ENCODE measurements around the gene CAND1.

The CAND1 gene

DNA sequence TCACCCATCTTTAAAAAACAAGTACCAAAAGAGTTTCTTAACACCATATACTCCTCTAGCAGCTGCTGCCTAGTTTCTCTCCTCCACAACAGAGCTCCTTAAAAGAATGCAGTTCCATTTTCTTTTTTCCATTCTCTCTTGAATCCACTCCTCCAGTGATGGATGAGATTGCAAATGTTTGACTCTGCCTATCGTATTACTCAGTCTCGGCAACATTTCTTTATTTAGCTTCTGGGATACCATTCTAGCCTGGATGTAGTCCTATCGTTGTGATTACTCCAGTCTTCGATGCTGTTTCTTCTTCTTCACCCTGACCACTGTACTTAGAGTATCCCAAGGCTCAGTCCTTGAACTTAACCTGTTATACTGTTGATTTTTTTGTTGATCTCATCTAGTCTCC, 30.8 kb downstream of the CAND1 start:
- Mint-ChIP-seq H3K4me1 (ENCODE audit: low read depth) (peaks cover 12% of the 10 kb centered on the region), H3K27ac (no peak overlapping the region), H3K36me3 (peaks cover 33% of the 10 kb centered on the region), H3K27me3 (no peaks in the 10 kb centered on the region), H3K4me3 (no peak overlapping the region), H3K9me3 (ENCODE audit: low read depth) (no peaks in the 10 kb centered on the region)

DNA sequence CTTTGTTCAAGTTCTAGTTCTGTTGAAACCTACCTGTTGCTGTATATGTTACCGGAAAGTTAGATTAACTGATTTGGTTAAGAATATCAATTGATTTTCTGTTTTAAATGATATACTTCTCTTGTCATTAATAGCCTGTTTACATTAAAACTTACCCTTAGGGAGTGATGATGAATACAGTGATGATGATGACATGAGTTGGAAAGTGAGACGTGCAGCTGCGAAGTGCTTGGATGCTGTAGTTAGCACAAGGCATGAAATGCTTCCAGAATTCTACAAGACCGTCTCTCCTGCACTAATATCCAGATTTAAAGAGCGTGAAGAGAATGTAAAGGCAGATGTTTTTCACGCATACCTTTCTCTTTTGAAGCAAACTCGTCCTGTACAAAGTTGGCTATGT, 33.0 kb downstream of the CAND1 start:
- peaks cover 30% of the 10 kb centered on the region for H3K36me3 Mint-ChIP-seq
- H3K27ac Mint-ChIP-seq, result peak overlapping the region; percentile 8
- no peaks in the 10 kb centered on the region for H3K27me3 Mint-ChIP-seq
- H3K4me1 Mint-ChIP-seq (ENCODE audit: low read depth), result peaks cover 11% of the 10 kb centered on the region
- H3K9me3 Mint-ChIP-seq (ENCODE audit: low read depth), result no peaks in the 10 kb centered on the region
- no peak overlapping the region for H3K4me3 Mint-ChIP-seq

DNA sequence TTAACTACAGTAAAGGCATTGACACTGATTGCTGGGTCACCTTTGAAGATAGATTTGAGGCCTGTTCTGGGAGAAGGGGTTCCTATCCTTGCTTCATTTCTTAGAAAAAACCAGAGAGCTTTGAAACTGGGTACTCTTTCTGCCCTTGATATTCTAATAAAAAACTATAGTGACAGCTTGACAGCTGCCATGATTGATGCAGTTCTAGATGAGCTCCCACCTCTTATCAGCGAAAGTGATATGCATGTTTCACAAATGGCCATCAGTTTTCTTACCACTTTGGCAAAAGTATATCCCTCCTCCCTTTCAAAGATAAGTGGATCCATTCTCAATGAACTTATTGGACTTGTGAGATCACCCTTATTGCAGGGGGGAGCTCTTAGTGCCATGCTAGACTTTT, 36.4 kb downstream of the CAND1 start:
- no peak overlapping the region for H3K4me3 Mint-ChIP-seq
- no peaks in the 10 kb centered on the region for H3K27me3 Mint-ChIP-seq
- H3K9me3 Mint-ChIP-seq (ENCODE audit: low read depth), result no peaks in the 10 kb centered on the region
- H3K4me1 Mint-ChIP-seq (ENCODE audit: low read depth), result peaks cover 2% of the 10 kb centered on the region
- H3K27ac Mint-ChIP-seq, result no peak overlapping the region
- H3K36me3 Mint-ChIP-seq, result peaks cover 33% of the 10 kb centered on the region

DNA sequence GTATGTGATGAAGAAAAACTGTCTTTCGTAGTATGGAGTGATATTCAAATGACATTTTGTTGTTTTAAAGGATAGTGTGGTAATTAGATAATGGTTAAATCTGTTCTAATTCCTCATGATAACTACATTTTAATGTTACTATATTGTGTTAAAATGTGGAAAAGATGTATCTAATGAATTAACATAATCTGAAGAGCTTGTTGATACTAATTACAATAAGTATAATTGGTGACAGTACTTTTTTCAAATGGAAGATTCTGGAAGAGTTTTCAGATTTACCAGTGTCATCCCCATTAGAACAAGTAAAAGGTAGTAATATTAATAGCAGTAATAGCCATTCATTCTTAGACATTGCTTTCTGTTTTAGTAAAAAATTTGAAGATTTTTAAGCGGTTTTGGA, 37.6 kb downstream of the CAND1 start:
- H3K36me3 Mint-ChIP-seq, result peaks cover 30% of the 10 kb centered on the region
- H3K27me3 Mint-ChIP-seq, result no peaks in the 10 kb centered on the region
- H3K4me3 Mint-ChIP-seq, result no peak overlapping the region
- no peak overlapping the region for H3K27ac Mint-ChIP-seq
- no peaks in the 10 kb centered on the region for H3K9me3 Mint-ChIP-seq (ENCODE audit: low read depth)
- H3K4me1 Mint-ChIP-seq (ENCODE audit: low read depth), result peaks cover 2% of the 10 kb centered on the region

DNA sequence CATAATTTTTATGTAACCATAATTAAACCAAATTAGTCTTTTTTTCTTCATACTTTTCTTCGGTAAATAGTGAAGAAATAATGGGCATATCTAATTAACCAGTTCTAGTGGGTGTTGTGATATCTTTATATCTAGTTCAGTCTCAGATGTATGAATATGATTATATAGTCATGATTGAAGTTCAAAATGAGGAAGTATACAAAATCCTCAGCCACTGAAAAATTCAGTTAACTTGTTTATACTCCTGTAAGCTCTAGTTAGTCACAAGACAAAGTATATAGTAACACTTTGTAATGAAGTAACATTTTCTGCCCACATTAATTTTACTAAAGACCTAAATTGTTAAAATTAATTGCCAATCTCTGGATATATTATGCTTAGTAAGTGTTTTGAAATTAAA, 46.5 kb downstream of the CAND1 start:
- Mint-ChIP-seq H3K4me1 (ENCODE audit: low read depth) (peaks cover 10% of the 10 kb centered on the region), H3K27me3 (no peaks in the 10 kb centered on the region), H3K4me3 (no peak overlapping the region), H3K36me3 (peaks cover 28% of the 10 kb centered on the region), H3K9me3 (ENCODE audit: low read depth) (no peaks in the 10 kb centered on the region), H3K27ac (no peak overlapping the region)

DNA sequence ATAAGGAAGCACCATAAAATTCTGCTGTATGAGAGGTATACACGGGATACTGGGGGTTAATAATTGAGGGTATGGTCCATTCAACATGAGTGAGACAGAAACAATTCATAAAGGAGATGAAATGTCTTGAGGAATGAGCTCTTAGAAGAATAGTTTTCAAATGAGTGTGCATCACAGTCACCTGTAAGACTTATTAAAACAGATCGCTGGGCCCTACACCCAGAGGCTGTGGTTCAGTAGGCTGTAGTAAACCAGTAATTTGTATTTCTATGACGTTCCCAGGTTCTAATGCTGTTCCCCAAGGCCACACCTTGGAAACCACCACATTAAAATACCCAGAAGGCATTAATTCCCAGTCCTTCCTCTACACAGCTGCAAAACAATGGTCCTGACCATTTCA, 49.6 kb downstream of the CAND1 start:
- peaks cover 35% of the 10 kb centered on the region for H3K36me3 Mint-ChIP-seq
- no peaks in the 10 kb centered on the region for H3K27me3 Mint-ChIP-seq
- H3K4me1 Mint-ChIP-seq (ENCODE audit: low read depth), result peaks cover 17% of the 10 kb centered on the region
- H3K4me3 Mint-ChIP-seq, result no peak overlapping the region
- no peaks in the 10 kb centered on the region for H3K9me3 Mint-ChIP-seq (ENCODE audit: low read depth)
- H3K27ac Mint-ChIP-seq, result peak overlapping the region; percentile 16

DNA sequence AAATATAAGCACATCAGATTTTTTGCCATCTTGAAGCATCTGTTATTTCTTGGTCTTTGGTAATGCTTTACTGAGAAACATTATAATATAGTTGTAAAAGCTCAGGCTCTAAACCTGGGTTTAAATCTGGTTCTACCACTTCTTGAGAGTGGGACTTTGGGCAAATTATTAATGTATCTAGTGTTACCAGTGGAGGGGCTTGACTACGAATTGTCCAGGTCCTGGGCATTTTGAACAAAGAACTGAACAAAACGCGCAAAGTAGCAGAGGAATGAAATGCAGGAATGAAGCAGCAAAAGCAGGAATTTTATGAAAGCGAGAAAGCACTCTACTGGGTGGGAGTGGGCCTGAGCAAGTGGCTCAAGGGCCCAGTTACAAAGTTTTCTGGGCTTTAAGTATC, 50.8 kb downstream of the CAND1 start:
- Mint-ChIP-seq H3K9me3 (ENCODE audit: low read depth) (no peaks in the 10 kb centered on the region), H3K4me1 (ENCODE audit: low read depth) (peaks cover 17% of the 10 kb centered on the region), H3K36me3 (peaks cover 29% of the 10 kb centered on the region), H3K4me3 (no peak overlapping the region), H3K27me3 (no peaks in the 10 kb centered on the region), H3K27ac (no peak overlapping the region)

DNA sequence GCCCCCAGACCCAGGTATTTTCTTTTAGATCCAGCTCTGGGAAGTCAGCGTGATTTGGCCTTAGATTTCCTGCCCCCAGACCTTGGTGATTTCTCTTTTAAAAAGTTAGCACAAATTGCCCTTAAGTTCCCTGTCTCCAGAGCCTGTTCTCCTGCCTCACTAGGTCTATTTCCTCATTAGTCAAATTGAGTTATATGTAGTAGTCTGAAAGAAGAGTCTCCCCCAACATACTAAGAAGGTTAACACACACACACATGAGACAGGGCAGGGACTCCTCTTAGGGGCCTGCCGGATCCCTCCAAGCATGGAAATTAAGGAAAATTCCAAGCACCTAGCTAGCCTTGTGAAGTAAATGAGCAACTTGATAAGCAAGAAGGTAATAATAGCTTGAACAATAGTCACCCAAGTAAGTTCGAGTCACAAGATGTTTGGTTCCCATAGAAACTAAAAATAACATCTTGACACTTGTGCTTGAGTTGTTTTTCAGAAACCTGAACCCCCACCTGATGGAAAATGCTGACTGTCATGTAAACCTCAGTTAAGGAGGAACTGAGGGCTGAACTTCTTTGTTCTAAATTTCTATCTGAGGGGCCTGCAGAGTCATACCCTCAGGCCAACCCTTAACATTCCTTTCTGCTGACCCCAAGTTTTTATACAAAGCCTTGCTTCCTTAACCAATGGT, 51.6 kb downstream of the CAND1 start:
- Mint-ChIP-seq H3K4me1 (ENCODE audit: low read depth) (peaks cover 17% of the 10 kb centered on the region), H3K27me3 (no peaks in the 10 kb centered on the region), H3K9me3 (ENCODE audit: low read depth) (no peaks in the 10 kb centered on the region), H3K27ac (peak overlapping the region; percentile 43), H3K36me3 (peaks cover 29% of the 10 kb centered on the region), H3K4me3 (no peak overlapping the region)

DNA sequence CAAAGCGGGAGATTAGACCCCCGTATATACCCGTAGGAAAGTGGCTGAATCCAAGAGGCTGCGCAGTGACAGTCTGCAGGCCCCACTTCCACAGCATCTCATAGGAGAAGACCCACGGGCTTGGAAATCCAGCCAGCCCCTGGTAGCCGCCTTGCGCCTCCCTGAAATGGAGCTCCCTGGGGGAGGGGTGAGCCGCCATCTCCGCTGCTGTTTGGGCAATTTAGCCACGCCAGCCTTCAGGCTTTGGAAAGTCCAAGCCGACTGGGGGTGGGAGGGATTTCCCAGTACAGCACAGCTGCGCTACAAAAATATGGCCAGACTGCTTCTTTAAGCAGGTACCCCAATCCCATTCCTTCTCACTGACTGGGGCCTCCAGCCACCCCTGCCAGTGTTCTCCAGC, 53.4 kb downstream of the CAND1 start:
- Mint-ChIP-seq H3K4me3 (no peak overlapping the region), H3K27ac (no peak overlapping the region), H3K4me1 (ENCODE audit: low read depth) (peaks cover 17% of the 10 kb centered on the region), H3K36me3 (peaks cover 24% of the 10 kb centered on the region), H3K27me3 (no peaks in the 10 kb centered on the region), H3K9me3 (ENCODE audit: low read depth) (no peaks in the 10 kb centered on the region)

DNA sequence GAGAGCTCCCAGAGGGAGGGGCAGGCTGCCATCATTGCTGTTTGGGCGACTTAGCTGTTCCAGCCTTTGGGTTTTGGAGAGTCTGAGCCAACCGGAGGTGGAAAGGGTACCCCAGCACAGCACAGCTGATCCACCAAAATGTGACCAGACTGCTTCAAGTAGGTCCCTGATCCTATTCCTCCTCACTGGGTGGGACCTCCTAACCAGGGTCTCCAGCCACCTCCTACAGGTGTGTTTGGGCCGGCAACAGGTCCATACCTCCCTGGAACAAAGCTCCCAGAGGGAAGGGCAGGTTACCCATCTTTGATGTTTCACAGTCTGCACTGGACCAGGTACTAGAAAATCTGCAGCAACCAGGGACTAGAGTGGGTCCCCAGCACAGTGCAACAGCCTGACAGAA, 53.8 kb downstream of the CAND1 start:
- Mint-ChIP-seq H3K4me3 (no peak overlapping the region), H3K36me3 (peaks cover 24% of the 10 kb centered on the region), H3K4me1 (ENCODE audit: low read depth) (peaks cover 17% of the 10 kb centered on the region), H3K27me3 (no peaks in the 10 kb centered on the region), H3K9me3 (ENCODE audit: low read depth) (no peaks in the 10 kb centered on the region), H3K27ac (no peak overlapping the region)

DNA sequence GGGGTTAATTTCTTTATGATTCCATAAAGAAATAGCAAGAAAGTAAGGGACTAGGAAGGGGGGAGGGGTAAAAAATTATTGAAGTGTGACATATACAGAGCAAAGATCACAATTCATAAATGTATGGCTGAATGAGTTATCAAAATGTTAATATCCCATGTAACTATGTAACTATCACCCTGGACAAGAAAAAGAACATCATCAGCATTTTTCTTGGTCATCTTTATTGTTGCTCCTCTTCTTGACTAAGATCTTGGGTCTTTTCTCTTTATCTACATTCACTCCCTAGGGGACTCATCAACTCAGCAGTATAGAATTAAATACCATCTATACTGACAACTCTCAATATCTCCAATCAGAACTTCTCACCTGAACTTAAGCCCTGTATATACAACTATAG, 57.5 kb downstream of the CAND1 start:
- Mint-ChIP-seq H3K9me3 (ENCODE audit: low read depth) (no peaks in the 10 kb centered on the region), H3K4me3 (no peak overlapping the region), H3K4me1 (ENCODE audit: low read depth) (no peaks in the 10 kb centered on the region), H3K27ac (no peak overlapping the region), H3K27me3 (no peaks in the 10 kb centered on the region), H3K36me3 (peaks cover 5% of the 10 kb centered on the region)

DNA sequence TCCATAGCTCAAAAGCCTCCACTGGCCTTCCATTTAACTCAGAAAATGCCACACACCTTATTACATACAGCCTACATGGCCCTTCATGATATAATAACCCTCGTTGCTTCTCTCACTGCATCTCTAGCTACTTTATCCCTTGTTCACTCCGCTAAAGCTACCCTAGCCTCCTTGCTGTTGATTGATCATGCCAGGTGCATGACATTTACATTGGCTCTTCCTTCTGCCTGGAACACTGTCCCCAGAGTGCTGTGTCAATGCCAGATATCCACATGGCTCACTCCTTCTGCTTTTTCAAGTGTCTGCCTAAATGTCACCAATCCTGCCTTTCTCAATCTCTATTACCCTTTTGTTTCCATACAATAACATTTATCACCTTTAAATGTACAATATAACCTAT, 58.3 kb downstream of the CAND1 start:
- Mint-ChIP-seq H3K27ac (no peak overlapping the region), H3K9me3 (ENCODE audit: low read depth) (no peaks in the 10 kb centered on the region), H3K27me3 (no peaks in the 10 kb centered on the region), H3K36me3 (no peaks in the 10 kb centered on the region), H3K4me1 (ENCODE audit: low read depth) (no peaks in the 10 kb centered on the region), H3K4me3 (no peak overlapping the region)

DNA sequence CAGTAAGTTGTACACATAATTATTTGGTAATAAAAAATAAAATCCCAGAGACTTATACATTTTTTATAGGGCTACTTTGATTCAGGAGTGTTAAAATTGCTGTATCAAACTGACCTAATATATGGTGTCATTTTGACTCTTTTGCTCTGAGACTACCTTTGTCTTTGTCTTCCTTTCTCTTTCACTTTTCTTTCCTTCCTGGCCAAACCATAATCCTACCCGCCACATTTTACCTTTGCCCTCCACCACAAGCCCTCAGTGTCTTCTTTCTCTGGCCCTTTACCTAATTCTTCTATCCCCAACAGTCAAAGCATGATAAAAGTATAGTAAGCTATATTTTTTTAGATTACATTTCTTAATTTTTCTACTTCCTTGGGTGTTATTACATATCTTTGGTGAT, 62.0 kb downstream of the CAND1 start:
- H3K4me1 Mint-ChIP-seq (ENCODE audit: low read depth), result no peaks in the 10 kb centered on the region
- peaks cover 9% of the 10 kb centered on the region for H3K36me3 Mint-ChIP-seq
- no peaks in the 10 kb centered on the region for H3K9me3 Mint-ChIP-seq (ENCODE audit: low read depth)
- no peak overlapping the region for H3K4me3 Mint-ChIP-seq
- H3K27ac Mint-ChIP-seq, result no peak overlapping the region
- no peaks in the 10 kb centered on the region for H3K27me3 Mint-ChIP-seq

DNA sequence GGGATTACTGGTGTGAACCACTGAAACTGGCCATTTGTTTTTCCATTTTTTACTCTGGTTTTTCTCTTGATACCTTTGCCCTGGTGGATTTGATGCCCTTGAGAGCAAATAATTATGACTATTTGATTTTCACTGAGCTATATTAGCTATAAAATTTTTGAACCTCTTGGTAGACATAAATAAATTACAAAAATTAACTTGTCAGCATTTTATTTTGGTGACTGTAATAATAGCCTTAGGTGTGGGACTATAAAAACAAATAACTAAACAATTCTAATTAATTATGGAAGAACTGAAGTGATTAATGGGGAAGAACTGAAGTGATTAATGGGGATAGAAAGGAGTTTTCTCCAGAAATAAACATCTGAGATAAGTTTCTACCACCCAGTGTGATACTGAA, 62.7 kb downstream of the CAND1 start:
- Mint-ChIP-seq H3K4me3 (no peak overlapping the region), H3K4me1 (ENCODE audit: low read depth) (no peaks in the 10 kb centered on the region), H3K9me3 (ENCODE audit: low read depth) (no peaks in the 10 kb centered on the region), H3K27me3 (no peaks in the 10 kb centered on the region), H3K27ac (no peak overlapping the region), H3K36me3 (peaks cover 9% of the 10 kb centered on the region)

DNA sequence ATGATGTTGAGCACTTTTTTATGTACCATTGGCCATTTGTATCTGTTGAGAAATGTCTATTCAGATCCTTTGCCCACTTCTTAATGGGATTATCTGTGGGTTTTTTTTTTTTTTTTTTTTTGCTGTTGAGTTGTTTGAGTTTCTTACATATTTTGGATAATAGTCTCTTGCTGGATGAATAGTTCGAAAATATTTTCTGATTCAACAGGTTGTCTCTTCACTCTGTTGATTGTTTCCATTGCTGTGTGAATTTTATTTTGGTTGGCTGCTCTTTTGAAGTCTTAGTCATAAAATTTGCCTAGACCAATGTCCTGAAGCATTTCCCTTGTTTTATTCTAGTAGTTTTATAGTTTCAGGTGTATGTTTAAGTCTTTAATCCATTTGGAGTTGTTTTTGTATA, 64.5 kb downstream of the CAND1 start:
- Mint-ChIP-seq H3K4me3 (no peak overlapping the region), H3K27ac (no peak overlapping the region), H3K9me3 (ENCODE audit: low read depth) (peaks cover 16% of the 10 kb centered on the region), H3K4me1 (ENCODE audit: low read depth) (no peaks in the 10 kb centered on the region), H3K27me3 (no peaks in the 10 kb centered on the region), H3K36me3 (peaks cover 21% of the 10 kb centered on the region)

DNA sequence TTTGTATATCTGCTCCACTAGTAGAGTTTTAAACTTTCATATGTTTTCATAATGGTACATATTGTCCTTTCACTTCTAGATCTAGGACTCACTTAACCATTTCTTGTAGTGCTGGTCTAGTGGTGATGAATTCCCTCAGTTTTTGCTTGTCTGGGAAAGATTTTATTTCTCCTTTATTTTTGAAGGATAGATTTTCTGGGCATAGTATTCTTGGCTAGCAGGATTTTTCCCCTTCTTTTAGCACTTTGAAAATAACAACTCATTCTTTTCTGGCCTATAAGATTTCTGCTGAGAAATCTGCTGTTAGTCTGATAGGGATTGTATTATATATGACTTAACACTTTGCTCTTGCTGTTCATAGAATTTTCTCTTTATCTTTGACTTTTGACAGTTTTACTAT, 69.3 kb downstream of the CAND1 start:
- Mint-ChIP-seq H3K4me3 (no peak overlapping the region), H3K27ac (no peak overlapping the region), H3K27me3 (no peaks in the 10 kb centered on the region), H3K4me1 (ENCODE audit: low read depth) (no peaks in the 10 kb centered on the region), H3K36me3 (peaks cover 37% of the 10 kb centered on the region), H3K9me3 (ENCODE audit: low read depth) (peaks cover 34% of the 10 kb centered on the region)
